ENCODE results near the gene CGRRF1.

The CGRRF1 gene

GRCh38 chr14:54549862-54550261, 40.2 kb downstream of the CGRRF1 start:
- peak; percentile 15 to 31 for DNase-seq (ENCODE audit: low read depth in 2 of 2)
- no peak overlapping the region for H3K4me3 ChIP-seq (replicated peaks in 1 of 2; ENCODE audit: low read depth in 2 of 2, low read length in 2 of 2)
- no peak for TF ChIP-seq CTCF (IDR thresholded peaks at IDR 0.05; ENCODE audit: low read depth, low read length)

GRCh38 chr14:54550514-54550913, 40.8 kb downstream of the CGRRF1 start:
- no peak overlapping the region for H3K4me3 ChIP-seq (replicated peaks in 1 of 2; ENCODE audit: low read depth in 2 of 2, low read length in 2 of 2)
- no peak for DNase-seq (ENCODE audit: low read depth in 2 of 2)
- no peak for TF ChIP-seq CTCF (IDR thresholded peaks at IDR 0.05; ENCODE audit: low read depth, low read length)

GRCh38 chr14:54554401-54554800, 44.7 kb downstream of the CGRRF1 start:
- TF ChIP-seq CTCF (IDR thresholded peaks at IDR 0.05; ENCODE audit: low read depth, low read length): no peak

GRCh38 chr14:54555651-54556050, 45.9 kb downstream of the CGRRF1 start:
- H3K4me3 ChIP-seq (replicated peaks in 1 of 2; ENCODE audit: low read depth in 2 of 2, low read length in 2 of 2): no peak overlapping the region
- DNase-seq (ENCODE audit: low read depth in 2 of 2): no peak
- TF ChIP-seq CTCF (IDR thresholded peaks at IDR 0.05; ENCODE audit: low read depth, low read length): peak; percentile 30

More at GRCh38 chr14:54554401-54554800, 44.7 kb downstream of the CGRRF1 start:
- no peak for DNase-seq (ENCODE audit: low read depth in 2 of 2)
- no peak overlapping the region for H3K4me3 ChIP-seq (replicated peaks in 1 of 2; ENCODE audit: low read depth in 2 of 2, low read length in 2 of 2)

GRCh38 chr14:54556535-54556934, 46.8 kb downstream of the CGRRF1 start:
- TF ChIP-seq CTCF (IDR thresholded peaks at IDR 0.05; ENCODE audit: low read depth, low read length): no peak

GRCh38 chr14:54562334-54562733, 52.6 kb downstream of the CGRRF1 start:
- TF ChIP-seq CTCF (IDR thresholded peaks at IDR 0.05; ENCODE audit: low read depth, low read length): no peak
- peak in 1 of 2 donors; percentile 36 for DNase-seq (ENCODE audit: low read depth in 2 of 2)
- no peak overlapping the region for H3K4me3 ChIP-seq (replicated peaks in 1 of 2; ENCODE audit: low read depth in 2 of 2, low read length in 2 of 2)

More at GRCh38 chr14:54556535-54556934, 46.8 kb downstream of the CGRRF1 start:
- H3K4me3 ChIP-seq (replicated peaks in 1 of 2; ENCODE audit: low read depth in 2 of 2, low read length in 2 of 2): no peak overlapping the region
- DNase-seq (ENCODE audit: low read depth in 2 of 2): no peak
